GM15510 (cell line): ENCODE measurements around the gene ASAP2.

Source experiments
- POLR2A ChIP-seq: IDR thresholded peaks from 3 replicates; pipeline ENCODE4 v1.6.1; 2011; ENCODE audit warnings: borderline replicate concordance; ENCODE audit not compliant: insufficient read length; ENCODE audit errors: extremely low read depth

The ASAP2 gene

GRCh38 chr2:9241233-9241632, 34.6 kb downstream of the ASAP2 start:
- no peak for TF ChIP-seq POLR2A

GRCh38 chr2:9243357-9243756, 36.7 kb downstream of the ASAP2 start:
- TF ChIP-seq POLR2A: no peak

GRCh38 chr2:9244985-9245544, 38.5 kb downstream of the ASAP2 start:
- no peak for TF ChIP-seq POLR2A

- TF ChIP-seq POLR2A: no peak
Measured at GRCh38 chr2:9247177-9247576, 40.6 kb downstream of the ASAP2 start.

GRCh38 chr2:9247786-9248185, 41.2 kb downstream of the ASAP2 start:
- no peak for TF ChIP-seq POLR2A

GRCh38 chr2:9248363-9248762, 41.8 kb downstream of the ASAP2 start:
- no peak for TF ChIP-seq POLR2A

- TF ChIP-seq POLR2A: no peak
Measured at GRCh38 chr2:9249020-9249800, 42.6 kb downstream of the ASAP2 start.

GRCh38 chr2:9250091-9250490, 43.5 kb downstream of the ASAP2 start:
- TF ChIP-seq POLR2A: no peak

GRCh38 chr2:9250498-9251153, 44.0 kb downstream of the ASAP2 start:
- TF ChIP-seq POLR2A: no peak

- no peak for TF ChIP-seq POLR2A
Measured at GRCh38 chr2:9251154-9252001, 44.8 kb downstream of the ASAP2 start.

GRCh38 chr2:9252002-9252357, 45.4 kb downstream of the ASAP2 start:
- TF ChIP-seq POLR2A: no peak

GRCh38 chr2:9255416-9255815, 48.8 kb downstream of the ASAP2 start:
- TF ChIP-seq POLR2A: no peak

- no peak for TF ChIP-seq POLR2A
Measured at GRCh38 chr2:9256147-9256546, 49.5 kb downstream of the ASAP2 start.

- no peak for TF ChIP-seq POLR2A
Measured at GRCh38 chr2:9256570-9257043, 50.0 kb downstream of the ASAP2 start.

- no peak for TF ChIP-seq POLR2A
Measured at GRCh38 chr2:9258501-9258900, 51.9 kb downstream of the ASAP2 start.
